Measurements from ENCODE around the gene HIBADH.
"Not testable (repeated sequence)": the region's sequence is repeated elsewhere in the genome, so short reads cannot be mapped to it uniquely, and the experiment has no call there.

The HIBADH gene

GRCh38 chr7:27593226-27593625 lies 69.5 kb downstream of the HIBADH start:
- no peak for DNase-seq

GRCh38 chr7:27590416-27590815 lies 72.3 kb downstream of the HIBADH start:
- DNase-seq = no peak

- DNase-seq = no peak
Observed at GRCh38 chr7:27587429-27587828, 75.3 kb downstream of the HIBADH start.

GRCh38 chr7:27586825-27587224 lies 75.9 kb downstream of the HIBADH start:
- DNase-seq = no peak

GRCh38 chr7:27585781-27586447 lies 76.8 kb downstream of the HIBADH start:
- no peak for DNase-seq

DNA sequence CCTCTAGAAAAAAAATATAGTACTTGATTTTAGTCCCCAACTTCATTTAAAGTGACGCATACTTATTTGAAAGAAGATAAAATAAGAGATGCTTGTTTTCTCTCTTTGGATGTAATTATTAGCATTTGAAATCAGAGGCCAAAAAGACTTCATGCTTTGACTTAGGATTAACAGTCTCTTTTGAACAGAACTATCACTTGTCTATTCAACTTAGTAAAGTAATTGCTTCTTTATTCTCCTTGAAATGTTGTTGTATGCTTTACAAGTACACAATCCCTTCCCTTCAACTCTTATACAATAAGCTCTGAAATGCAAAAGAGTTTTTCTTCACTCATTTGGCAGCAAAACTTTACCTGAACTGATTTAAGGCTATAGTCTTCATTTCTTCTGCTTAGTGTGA lies 80.8 kb downstream of the HIBADH start:
- no peak for DNase-seq

- DNase-seq = no peak
Observed at GRCh38 chr7:27581119-27581518, 81.6 kb downstream of the HIBADH start.

- no peak for DNase-seq
Observed at GRCh38 chr7:27579565-27579964, 83.1 kb downstream of the HIBADH start.

DNA sequence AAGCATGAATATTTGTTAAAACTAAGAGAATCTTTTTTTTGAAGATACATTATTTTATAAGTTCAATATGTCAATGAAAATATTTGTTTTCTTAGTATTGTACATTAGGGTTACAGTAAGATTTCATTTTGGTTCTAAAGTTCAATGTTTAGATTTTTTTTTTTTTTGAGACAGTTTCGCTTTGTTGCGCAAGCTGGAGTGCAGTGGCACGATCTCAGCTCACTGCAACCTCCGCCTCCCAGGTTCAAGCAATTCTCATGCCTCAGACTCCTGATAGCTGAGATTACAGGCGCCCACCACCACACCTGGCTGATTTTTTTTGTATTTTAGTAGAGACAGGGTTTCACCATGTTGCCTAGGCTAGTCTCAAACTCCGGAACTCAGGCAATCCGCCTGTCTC lies 84.5 kb downstream of the HIBADH start:
- DNase-seq = not testable (repeated sequence)

DNA sequence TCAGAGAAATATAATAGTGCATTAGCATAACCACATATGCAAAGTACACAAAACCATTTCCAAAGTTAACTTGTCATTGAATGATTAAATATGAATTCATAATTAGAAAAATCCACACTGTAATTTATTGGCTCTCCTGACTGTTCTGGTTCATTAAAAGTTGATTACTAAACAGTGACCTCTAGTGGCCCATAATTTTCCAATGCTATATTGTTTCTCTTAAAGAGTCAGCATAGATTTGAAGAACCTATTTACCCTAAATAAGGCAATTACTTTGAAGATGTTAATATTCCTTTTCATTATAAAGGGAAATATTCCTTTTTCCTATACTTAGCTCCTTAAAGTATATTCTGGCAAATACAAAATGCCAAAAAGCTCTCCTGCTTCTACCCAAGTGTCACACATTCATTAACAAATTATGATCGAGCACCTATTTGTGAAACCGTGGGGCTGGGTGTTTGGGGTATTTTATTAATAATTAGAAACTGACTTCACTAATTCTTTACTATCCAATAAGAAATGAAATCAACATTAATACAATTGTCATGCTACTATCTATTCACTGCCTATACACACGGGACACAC lies 86.2 kb downstream of the HIBADH start:
- DNase-seq = no peak

DNA sequence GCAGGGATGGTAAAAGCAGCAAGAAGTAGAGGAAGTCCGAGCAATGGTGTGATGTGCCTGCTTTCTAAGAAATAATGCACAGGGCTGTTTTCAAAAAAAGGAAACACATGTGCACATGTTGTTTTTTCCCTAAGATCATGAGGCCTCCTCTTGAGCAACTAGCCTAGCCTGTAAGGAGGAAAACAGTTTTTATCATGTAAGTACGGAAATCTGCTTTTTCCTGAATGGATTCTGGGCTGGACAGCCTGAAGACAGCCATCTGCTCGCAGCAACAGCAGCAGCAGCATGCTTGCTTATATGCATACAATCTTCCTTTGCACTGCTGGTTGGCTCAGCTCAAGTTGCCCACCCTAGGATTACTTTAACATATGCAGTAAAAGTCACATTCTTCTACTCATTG lies 87.1 kb downstream of the HIBADH start:
- no peak for DNase-seq

GRCh38 chr7:27569106-27569505 lies 93.6 kb downstream of the HIBADH start:
- DNase-seq = no peak

DNA sequence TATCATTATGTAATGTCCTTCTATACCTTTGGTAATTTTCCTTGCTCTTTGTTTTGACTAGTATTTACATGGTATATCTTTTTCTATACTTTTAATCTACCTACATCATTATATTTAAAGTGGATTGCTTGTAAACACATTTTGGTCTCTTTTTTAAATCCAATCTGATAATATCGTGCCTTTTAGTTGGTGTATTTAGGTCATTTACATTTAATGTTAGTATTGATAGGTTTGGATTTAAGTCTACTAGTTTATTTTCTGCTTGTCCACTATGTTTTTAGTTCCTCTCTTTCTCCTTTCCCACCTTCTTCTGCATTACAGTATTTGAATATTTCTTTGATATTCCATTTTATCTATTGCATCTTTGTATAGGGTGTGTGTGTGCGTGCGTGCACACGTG lies 95.4 kb downstream of the HIBADH start:
- no peak for DNase-seq

DNA sequence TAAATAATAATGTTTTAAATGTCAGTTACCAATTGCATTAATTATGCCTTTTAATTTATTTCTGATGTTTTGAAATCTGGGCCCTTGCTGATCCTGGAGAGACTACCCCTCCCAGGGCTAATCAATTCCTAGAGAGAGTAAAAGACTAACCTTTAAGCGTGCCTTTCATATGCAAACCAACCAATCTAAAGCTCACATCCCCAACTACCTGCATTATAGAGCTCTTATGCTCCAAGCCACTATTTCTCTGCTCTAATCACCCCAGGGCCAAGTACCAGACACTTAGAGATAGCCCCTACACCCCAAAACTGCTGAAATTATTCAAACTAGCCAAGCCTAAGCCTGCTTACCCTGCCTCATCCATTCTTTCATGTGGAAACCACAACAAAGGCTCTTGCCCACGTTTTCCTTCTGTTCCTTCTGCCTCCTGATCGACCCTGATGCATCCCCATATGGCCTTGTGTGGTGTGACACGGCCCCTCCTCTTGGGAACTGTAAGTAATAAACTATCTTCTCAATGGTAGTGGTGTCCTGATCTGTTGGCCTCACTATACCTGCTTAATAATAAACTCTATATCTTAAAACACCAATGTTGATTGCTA lies 97.7 kb downstream of the HIBADH start:
- DNase-seq = no peak

GRCh38 chr7:27560706-27561235 lies 101.9 kb downstream of the HIBADH start:
- no peak for DNase-seq

GRCh38 chr7:27555670-27556069 lies 107.0 kb downstream of the HIBADH start:
- no peak for DNase-seq

DNA sequence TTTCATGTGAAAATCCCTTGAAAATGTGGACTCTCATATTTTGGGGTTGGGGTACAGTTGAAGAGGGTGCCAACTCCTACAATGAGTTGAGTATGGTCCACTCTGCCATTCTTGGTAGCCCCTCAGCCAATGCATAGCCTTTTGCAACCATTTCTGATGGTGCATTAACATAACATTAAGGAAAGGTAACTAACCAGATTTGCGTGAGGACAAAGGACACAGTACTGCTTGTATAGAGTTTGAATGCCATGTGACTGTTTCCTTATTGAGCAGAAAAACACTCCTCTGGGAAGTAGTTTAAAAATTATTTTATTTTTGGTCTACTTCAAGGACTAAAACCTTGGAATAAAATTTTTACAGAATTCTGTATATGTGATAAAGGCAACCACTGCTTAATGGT lies 107.9 kb downstream of the HIBADH start:
- DNase-seq = no peak

DNA sequence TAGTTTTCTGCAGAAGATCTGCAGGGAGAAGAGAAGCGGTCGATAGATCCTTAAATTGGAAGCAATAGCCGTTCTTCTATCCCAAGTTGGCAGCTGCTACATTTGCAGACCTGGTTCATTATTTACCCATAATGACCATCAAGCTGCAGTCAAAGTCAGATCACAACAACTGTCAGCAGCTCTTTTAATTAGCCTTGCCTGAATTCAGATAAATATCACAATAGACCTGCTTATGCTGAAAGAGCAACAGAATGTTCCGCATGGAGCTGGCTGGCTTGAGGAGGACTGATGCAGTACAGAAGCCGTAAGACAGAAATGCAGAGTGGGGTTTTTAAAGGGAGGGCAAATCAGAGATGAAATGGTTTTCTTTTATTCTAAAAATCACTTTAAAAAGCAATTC lies 109.4 kb downstream of the HIBADH start:
- DNase-seq = no peak

DNA sequence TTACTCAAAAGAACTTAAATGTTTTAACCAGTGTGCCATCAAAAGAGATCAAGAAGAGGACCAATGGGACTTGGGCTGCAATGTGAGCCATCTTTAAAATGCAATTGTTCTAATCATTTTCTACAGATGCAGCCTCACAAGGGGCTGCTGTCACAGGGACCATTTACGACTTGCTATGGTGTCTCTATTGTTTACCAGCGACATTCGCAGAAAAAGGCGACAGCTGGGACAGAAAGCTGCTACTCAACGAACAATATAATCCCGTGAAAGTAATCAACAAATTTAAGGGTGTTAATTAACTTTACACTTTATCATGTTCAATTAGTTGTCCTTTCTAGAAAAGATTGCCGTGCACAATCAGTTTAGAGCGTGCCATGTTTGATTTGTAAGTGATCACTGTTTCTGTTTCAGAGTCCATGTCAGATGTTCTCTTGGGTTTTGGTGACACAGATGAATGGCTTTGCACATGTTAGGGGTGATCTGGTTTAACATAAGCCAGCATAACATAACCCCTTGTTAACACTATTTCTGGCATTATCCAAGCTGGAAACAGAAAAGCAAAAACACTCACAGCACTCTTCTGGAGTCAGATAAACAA lies 110.8 kb downstream of the HIBADH start:
- no peak for DNase-seq

DNA sequence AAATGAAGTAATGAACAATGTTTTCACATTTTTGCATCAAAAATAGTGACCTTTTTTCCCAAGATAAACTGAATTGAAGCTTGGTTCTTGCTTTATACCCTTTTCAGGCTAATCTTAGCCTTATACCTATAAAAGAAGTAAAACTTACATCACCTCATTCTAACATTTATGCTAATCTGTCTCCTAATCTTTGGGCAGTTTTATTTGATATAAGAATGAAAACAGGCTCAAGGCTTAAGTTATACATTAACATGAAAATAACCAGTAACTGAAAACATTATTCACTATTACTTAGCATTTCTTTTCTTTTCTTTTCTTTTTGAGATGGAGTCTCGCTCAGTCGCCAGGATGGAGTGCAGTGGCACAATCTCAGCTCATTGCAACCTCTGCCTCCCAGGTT lies 113.1 kb downstream of the HIBADH start:
- no peak for DNase-seq

- DNase-seq = no peak
Observed at GRCh38 chr7:27548304-27548703, 114.4 kb downstream of the HIBADH start.

DNA sequence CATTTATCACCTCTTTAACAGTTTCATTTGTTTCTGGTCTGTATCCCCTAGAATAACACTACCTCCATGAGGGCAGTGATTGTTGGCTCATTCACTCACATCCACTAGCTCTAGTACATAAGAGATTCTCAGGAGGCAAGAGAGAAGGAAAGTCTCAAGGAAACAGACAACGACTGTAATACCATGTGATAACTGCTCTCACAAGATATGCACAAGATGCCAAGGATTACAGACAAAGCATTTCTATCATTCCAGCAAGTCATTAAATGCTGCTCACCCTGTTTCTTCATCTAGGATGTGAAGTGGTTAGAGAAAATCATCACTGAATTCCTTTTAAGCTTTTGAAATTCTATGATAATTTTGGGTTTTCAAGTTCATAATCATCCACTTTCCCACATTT lies 115.3 kb downstream of the HIBADH start:
- DNase-seq = no peak

DNA sequence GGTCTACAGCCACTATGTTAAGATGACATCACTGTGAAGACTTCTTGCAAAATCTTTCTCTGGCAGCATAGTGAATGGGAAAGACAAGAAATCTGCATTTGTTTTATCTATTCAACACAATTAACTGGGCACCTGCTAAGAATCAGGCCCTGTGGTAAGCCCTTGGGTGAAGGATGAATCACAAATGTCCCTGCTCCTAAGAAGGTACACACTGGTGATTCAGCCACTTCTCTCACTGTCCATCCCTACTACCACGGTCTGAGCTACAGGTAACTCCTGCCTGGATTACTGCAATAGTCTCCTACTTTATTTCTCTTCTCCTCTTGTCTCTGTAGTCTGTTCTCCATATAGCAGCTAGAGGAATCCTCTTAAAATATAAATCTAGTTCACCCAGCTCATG lies 116.1 kb downstream of the HIBADH start:
- DNase-seq = no peak

GRCh38 chr7:27535795-27536194 lies 126.9 kb downstream of the HIBADH start:
- DNase-seq = no peak
